ENCODE measurements around the gene COL23A1. TPM values are rescaled to one million over a fixed set of nuclear protein-coding genes. Genes with fewer than 3 reads are reported as not detected.
"Not testable (repeated sequence)": the region's sequence is repeated elsewhere in the genome, so short reads cannot be mapped to it uniquely, and the experiment has no call there.

Gene COL23A1
- total RNA-seq, 2 donors from 2014 or later: 0.17 to 0.19 TPM

- H3K36me3 Mint-ChIP-seq: no peaks in the 10 kb centered on the region
Measured at GRCh38 chr5:178309271-178310013, 280.8 kb downstream of the COL23A1 start.

GRCh38 chr5:178308541-178309092 lies 281.6 kb downstream of the COL23A1 start:
- H3K27ac Mint-ChIP-seq: no peak overlapping the region
- H3K27me3 Mint-ChIP-seq: peaks cover 0 to 8% of the 10 kb centered on the region in 2 donors
- peak in 1 of 2 donors; percentile 3 for ATAC-seq

More at GRCh38 chr5:178309271-178310013, 280.8 kb downstream of the COL23A1 start:
- no peaks in the 10 kb centered on the region for H3K9me3 Mint-ChIP-seq
- peak; percentile 44 for DNase-seq (ENCODE audit: low spot score)
- H3K27ac Mint-ChIP-seq: no peak overlapping the region
- no peak overlapping the region for H3K4me3 Mint-ChIP-seq
- peaks cover 0 to 8% of the 10 kb centered on the region in 2 donors for H3K27me3 Mint-ChIP-seq
- no peaks in the 10 kb centered on the region for H3K4me1 Mint-ChIP-seq (ENCODE audit: low read depth in 2 of 2)
- ATAC-seq: no peak

GRCh38 chr5:178307267-178308045 lies 282.7 kb downstream of the COL23A1 start:
- H3K9me3 Mint-ChIP-seq: no peaks in the 10 kb centered on the region
- ATAC-seq (no peak), DNase-seq (ENCODE audit: low spot score) (peak; percentile 54)
- no peaks in the 10 kb centered on the region for H3K4me1 Mint-ChIP-seq (ENCODE audit: low read depth in 2 of 2)
- H3K36me3 Mint-ChIP-seq: no peaks in the 10 kb centered on the region
- H3K27ac Mint-ChIP-seq: no peak overlapping the region
- H3K27me3 Mint-ChIP-seq: peaks cover 0 to 8% of the 10 kb centered on the region in 2 donors
- H3K4me3 Mint-ChIP-seq: no peak overlapping the region

More at GRCh38 chr5:178308541-178309092, 281.6 kb downstream of the COL23A1 start:
- Mint-ChIP-seq H3K36me3 (no peaks in the 10 kb centered on the region), H3K4me1 (ENCODE audit: low read depth in 2 of 2) (no peaks in the 10 kb centered on the region), H3K9me3 (no peaks in the 10 kb centered on the region), H3K4me3 (no peak overlapping the region)
- peak; percentile 53 for DNase-seq (ENCODE audit: low spot score)

GRCh38 chr5:178306430-178307225 lies 283.6 kb downstream of the COL23A1 start:
- Mint-ChIP-seq H3K9me3 (no peaks in the 10 kb centered on the region), H3K36me3 (no peaks in the 10 kb centered on the region), H3K27ac (no peak overlapping the region), H3K4me3 (no peak overlapping the region), H3K27me3 (peaks cover under 1 to 8% of the 10 kb centered on the region in 2 donors), H3K4me1 (ENCODE audit: low read depth in 2 of 2) (no peaks in the 10 kb centered on the region)
- DNase-seq (ENCODE audit: low spot score): peak; percentile 40
- ATAC-seq: no peak

GRCh38 chr5:178305801-178306200 lies 284.4 kb downstream of the COL23A1 start:
- H3K4me3 Mint-ChIP-seq: no peak overlapping the region
- H3K27ac Mint-ChIP-seq: no peak overlapping the region
- no peak for ATAC-seq
- peaks cover 9 to 15% of the 10 kb centered on the region in 2 donors for H3K27me3 Mint-ChIP-seq
- no peaks in the 10 kb centered on the region for H3K9me3 Mint-ChIP-seq
- no peaks in the 10 kb centered on the region for H3K4me1 Mint-ChIP-seq (ENCODE audit: low read depth in 2 of 2)
- peak; percentile 54 for DNase-seq (ENCODE audit: low spot score)
- no peaks in the 10 kb centered on the region for H3K36me3 Mint-ChIP-seq

- Mint-ChIP-seq H3K9me3 (no peaks in the 10 kb centered on the region), H3K4me1 (ENCODE audit: low read depth in 2 of 2) (no peaks in the 10 kb centered on the region), H3K4me3 (no peak overlapping the region), H3K27me3 (peaks cover 10 to 15% of the 10 kb centered on the region in 2 donors), H3K36me3 (no peaks in the 10 kb centered on the region), H3K27ac (no peak overlapping the region)
- ATAC-seq (no peak), DNase-seq (ENCODE audit: low spot score) (peak; percentile 41)
Measured at GRCh38 chr5:178304761-178305645, 285.2 kb downstream of the COL23A1 start.

- H3K9me3 Mint-ChIP-seq: no peaks in the 10 kb centered on the region
Measured at GRCh38 chr5:178304016-178304415, 286.2 kb downstream of the COL23A1 start.

GRCh38 chr5:178302321-178302720 lies 287.9 kb downstream of the COL23A1 start:
- not testable (repeated sequence) for H3K4me1 Mint-ChIP-seq (ENCODE audit: low read depth in 2 of 2); H3K36me3 Mint-ChIP-seq; DNase-seq (ENCODE audit: low spot score); ATAC-seq; H3K27ac Mint-ChIP-seq; H3K9me3 Mint-ChIP-seq; H3K4me3 Mint-ChIP-seq
- H3K27me3 Mint-ChIP-seq: peaks cover 10 to 17% of the 10 kb centered on the region in 2 donors

More at GRCh38 chr5:178304016-178304415, 286.2 kb downstream of the COL23A1 start:
- Mint-ChIP-seq H3K27me3 (peaks cover 10 to 15% of the 10 kb centered on the region in 2 donors), H3K27ac (no peak overlapping the region), H3K36me3 (no peaks in the 10 kb centered on the region), H3K4me1 (ENCODE audit: low read depth in 2 of 2) (no peaks in the 10 kb centered on the region), H3K4me3 (no peak overlapping the region)
- no peak for ATAC-seq
- peak; percentile 48 for DNase-seq (ENCODE audit: low spot score)

- Mint-ChIP-seq H3K27me3 (peaks cover 10 to 17% of the 10 kb centered on the region in 2 donors), H3K4me1 (ENCODE audit: low read depth in 2 of 2) (no peaks in the 10 kb centered on the region), H3K4me3 (no peak overlapping the region), H3K27ac (no peak overlapping the region), H3K9me3 (no peaks in the 10 kb centered on the region), H3K36me3 (no peaks in the 10 kb centered on the region)
- ATAC-seq (no peak), DNase-seq (ENCODE audit: low spot score) (no peak)
Measured at GRCh38 chr5:178301641-178302040, 288.6 kb downstream of the COL23A1 start.

GRCh38 chr5:178298283-178298807 lies 291.8 kb downstream of the COL23A1 start:
- H3K27ac Mint-ChIP-seq: no peak overlapping the region
- DNase-seq (ENCODE audit: low spot score) (peak; percentile 29), ATAC-seq (peak in 1 of 2 donors; percentile 36)
- H3K4me1 Mint-ChIP-seq (ENCODE audit: low read depth in 2 of 2): no peaks in the 10 kb centered on the region
- no peaks in the 10 kb centered on the region for H3K36me3 Mint-ChIP-seq
- peaks cover 10 to 14% of the 10 kb centered on the region in 2 donors for H3K27me3 Mint-ChIP-seq
- H3K4me3 Mint-ChIP-seq: no peak overlapping the region
- no peaks in the 10 kb centered on the region for H3K9me3 Mint-ChIP-seq

GRCh38 chr5:178297751-178298150 lies 292.4 kb downstream of the COL23A1 start:
- Mint-ChIP-seq H3K27me3 (peaks cover 16 to 19% of the 10 kb centered on the region in 2 donors), H3K4me1 (ENCODE audit: low read depth in 2 of 2) (no peaks in the 10 kb centered on the region), H3K27ac (no peak overlapping the region), H3K9me3 (no peaks in the 10 kb centered on the region), H3K4me3 (no peak overlapping the region), H3K36me3 (no peaks in the 10 kb centered on the region)
- peak; percentile 25 for DNase-seq (ENCODE audit: low spot score)
- peak in 1 of 2 donors; percentile 6 for ATAC-seq

- no peaks in the 10 kb centered on the region for H3K9me3 Mint-ChIP-seq
- DNase-seq (ENCODE audit: low spot score) (no peak), ATAC-seq (no peak)
- peaks cover 26 to 27% of the 10 kb centered on the region in 2 donors for H3K27me3 Mint-ChIP-seq
- H3K4me3 Mint-ChIP-seq: no peak overlapping the region
- no peaks in the 10 kb centered on the region for H3K4me1 Mint-ChIP-seq (ENCODE audit: low read depth in 2 of 2)
- no peak overlapping the region for H3K27ac Mint-ChIP-seq
- no peaks in the 10 kb centered on the region for H3K36me3 Mint-ChIP-seq
Measured at GRCh38 chr5:178296066-178296465, 294.1 kb downstream of the COL23A1 start.
